HG02798 (cell line): Measurements from ENCODE around the gene ISCA2.
"Not testable (repeated sequence)": the region's sequence is repeated elsewhere in the genome, so short reads cannot be mapped to it uniquely, and the experiment has no call there.

ENCODE experiments used
- ATAC-seq: cut with Tn5 transposase; IDR thresholded peaks from one replicate; pipeline ENCODE4 v1.9.1; 2021; ENCODE audit warnings: mild to moderate bottlenecking; ENCODE audit not compliant: unreplicated experiment, poor library complexity

Gene ISCA2

GRCh38 chr14:74525361-74525851, 31.8 kb downstream of the ISCA2 start:
- peak; percentile 73 for ATAC-seq

GRCh38 chr14:74526854-74527585, 33.5 kb downstream of the ISCA2 start:
- no peak for ATAC-seq

- no peak for ATAC-seq
These were observed 34.2 kb downstream of the ISCA2 start for GRCh38 chr14:74527736-74528280.

GRCh38 chr14:74528406-74528805, 34.8 kb downstream of the ISCA2 start:
- no peak for ATAC-seq

GRCh38 chr14:74528886-74529285, 35.3 kb downstream of the ISCA2 start:
- no peak for ATAC-seq

- ATAC-seq = no peak
These were observed 37.4 kb downstream of the ISCA2 start for GRCh38 chr14:74531006-74531405.

- ATAC-seq = no peak
These were observed 37.9 kb downstream of the ISCA2 start for GRCh38 chr14:74531467-74531866.

GRCh38 chr14:74532246-74532645, 38.7 kb downstream of the ISCA2 start:
- no peak for ATAC-seq

GRCh38 chr14:74533576-74533975, 40.0 kb downstream of the ISCA2 start:
- ATAC-seq = no peak

- no peak for ATAC-seq
These were observed 42.3 kb downstream of the ISCA2 start for GRCh38 chr14:74535756-74536325.

- ATAC-seq = not testable (repeated sequence)
These were observed 42.8 kb downstream of the ISCA2 start for GRCh38 chr14:74536336-74536735.

- no peak for ATAC-seq
These were observed 45.1 kb downstream of the ISCA2 start for GRCh38 chr14:74538411-74539391.

- no peak for ATAC-seq
These were observed 45.9 kb downstream of the ISCA2 start for GRCh38 chr14:74539503-74539902.

GRCh38 chr14:74541225-74541624, 47.7 kb downstream of the ISCA2 start:
- no peak for ATAC-seq

- no peak for ATAC-seq
These were observed 48.6 kb downstream of the ISCA2 start for GRCh38 chr14:74542056-74542685.

GRCh38 chr14:74543771-74544438, 50.3 kb downstream of the ISCA2 start:
- ATAC-seq = no peak

GRCh38 chr14:74545386-74545785, 51.8 kb downstream of the ISCA2 start:
- no peak for ATAC-seq

- ATAC-seq = no peak
These were observed 52.9 kb downstream of the ISCA2 start for GRCh38 chr14:74546416-74546815.
